GM21447 (cell line): ENCODE measurements around the gene KRTAP15-1.

Experiments
- ATAC-seq: cut with Tn5 transposase; IDR thresholded peaks from one replicate; pipeline ENCODE4 v1.9.1; 2021; ENCODE audit not compliant: unreplicated experiment

Gene KRTAP15-1

GRCh38 chr21:30439975-30440374, at the start of gene KRTAP15-1:
Gene KRTAP15-1 (plus strand): TSS chr21:30440275. CDS start chr21:30440328, 53 bp downstream.
- no peak for ATAC-seq

DNA sequence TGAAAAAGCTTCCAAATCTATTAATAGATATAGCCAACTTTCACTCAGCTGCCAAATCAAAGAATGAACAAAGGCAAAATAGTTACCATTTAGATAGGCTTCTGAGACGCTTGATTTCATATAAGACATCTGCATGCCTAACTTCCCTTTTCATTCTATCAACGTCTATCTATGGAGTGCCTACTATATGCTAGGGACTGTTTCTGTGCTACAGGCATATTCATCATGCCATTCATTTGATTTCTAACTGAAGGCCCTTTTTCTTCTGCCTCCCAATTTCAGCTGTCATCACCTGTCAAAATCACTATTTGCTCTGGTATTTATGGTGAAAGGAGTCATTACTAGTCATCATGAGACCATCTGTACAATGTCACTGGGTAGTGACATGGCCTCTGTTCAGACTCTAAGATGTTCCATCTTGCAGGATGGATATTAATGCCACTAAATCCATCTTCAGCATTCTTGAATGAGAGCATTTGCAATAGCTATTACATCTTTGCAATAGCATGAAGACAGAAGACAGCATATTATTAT, 48.5 kb upstream of the KRTAP15-1 start:
- no peak for ATAC-seq

- ATAC-seq: no peak
Observed at GRCh38 chr21:30395731-30396130, 44.3 kb upstream of the KRTAP15-1 start, which contains the start of gene KRTAP13-1. Gene KRTAP13-1 (plus strand): TSS chr21:30396031. CDS start chr21:30396087, 56 bp downstream.

GRCh38 chr21:30408782-30409494, 31.1 kb upstream of the KRTAP15-1 start:
- ATAC-seq: no peak

GRCh38 chr21:30415993-30416392, 24.1 kb upstream of the KRTAP15-1 start:
- ATAC-seq: no peak

DNA sequence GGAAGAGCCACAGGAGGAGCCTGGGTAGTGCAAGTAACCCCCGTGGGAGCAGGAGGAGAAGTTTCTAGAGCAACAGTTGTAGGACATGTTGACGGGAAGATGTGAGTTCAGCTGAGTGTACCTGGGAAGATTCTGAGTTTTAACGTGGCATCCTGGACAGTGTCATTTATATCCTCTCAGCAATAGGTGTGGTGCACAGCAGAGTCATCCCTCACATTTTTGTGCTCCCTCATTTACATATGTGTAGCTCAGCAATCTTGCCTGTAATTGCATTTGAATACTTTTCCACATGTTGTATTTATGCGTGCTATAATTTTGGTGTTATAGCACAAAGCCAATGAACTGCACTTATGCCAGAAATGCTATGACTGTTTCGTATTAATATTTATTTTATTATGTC, 14.2 kb upstream of the KRTAP15-1 start, which contains the start of gene KRTAP13-3:
Gene KRTAP13-3, minus strand, starts transcription at position 101 of the 400 bp plus-strand sequence. Its CDS starts 14 bp downstream, at position 87.
- ATAC-seq: no peak

DNA sequence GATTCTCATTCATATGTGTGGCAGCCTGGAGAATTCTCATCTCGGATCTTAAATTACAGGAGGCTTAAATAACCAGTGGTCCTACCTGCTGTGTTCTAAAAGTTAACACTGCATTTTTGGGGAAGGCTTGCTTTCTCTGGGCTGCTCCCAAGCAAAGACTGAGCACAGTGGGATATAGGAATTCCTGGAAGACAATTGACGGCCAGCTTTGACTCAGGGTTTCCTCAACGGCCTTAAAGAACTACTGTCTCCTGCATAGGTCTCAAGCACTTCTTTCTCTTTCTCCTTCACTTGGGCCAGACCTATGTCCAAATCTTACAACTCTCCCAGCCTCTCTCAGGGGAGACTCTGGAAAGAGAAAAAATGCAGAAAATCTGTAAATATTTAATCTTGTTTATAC, 13.3 kb upstream of the KRTAP15-1 start:
- ATAC-seq: no peak

DNA sequence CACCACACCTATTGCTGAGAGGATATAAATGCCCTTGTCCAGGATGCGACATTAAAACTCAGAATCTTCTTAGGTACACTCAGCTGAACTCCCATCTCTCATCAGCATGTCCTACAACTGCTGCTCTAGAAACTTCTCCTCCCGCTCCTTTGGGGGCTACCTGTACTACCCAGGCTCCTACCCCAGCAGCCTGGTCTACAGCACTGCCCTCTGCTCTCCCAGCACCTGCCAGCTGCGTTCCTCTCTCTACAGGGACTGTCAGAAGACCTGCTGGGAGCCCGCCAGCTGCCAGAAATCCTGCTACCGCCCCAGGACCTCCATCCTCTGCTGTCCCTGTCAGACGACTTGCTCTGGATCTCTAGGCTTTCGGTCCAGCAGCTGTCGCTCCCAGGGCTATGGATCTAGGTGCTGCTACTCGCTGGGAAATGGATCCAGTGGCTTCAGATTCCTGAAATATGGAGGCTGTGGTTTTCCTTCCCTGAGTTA, 9.9 kb upstream of the KRTAP15-1 start, which contains the start of gene KRTAP13-4:
Gene KRTAP13-4, plus strand, starts transcription at position 51 of the 486 bp plus-strand sequence. Its CDS starts 56 bp downstream, at position 107.
- no peak for ATAC-seq

DNA sequence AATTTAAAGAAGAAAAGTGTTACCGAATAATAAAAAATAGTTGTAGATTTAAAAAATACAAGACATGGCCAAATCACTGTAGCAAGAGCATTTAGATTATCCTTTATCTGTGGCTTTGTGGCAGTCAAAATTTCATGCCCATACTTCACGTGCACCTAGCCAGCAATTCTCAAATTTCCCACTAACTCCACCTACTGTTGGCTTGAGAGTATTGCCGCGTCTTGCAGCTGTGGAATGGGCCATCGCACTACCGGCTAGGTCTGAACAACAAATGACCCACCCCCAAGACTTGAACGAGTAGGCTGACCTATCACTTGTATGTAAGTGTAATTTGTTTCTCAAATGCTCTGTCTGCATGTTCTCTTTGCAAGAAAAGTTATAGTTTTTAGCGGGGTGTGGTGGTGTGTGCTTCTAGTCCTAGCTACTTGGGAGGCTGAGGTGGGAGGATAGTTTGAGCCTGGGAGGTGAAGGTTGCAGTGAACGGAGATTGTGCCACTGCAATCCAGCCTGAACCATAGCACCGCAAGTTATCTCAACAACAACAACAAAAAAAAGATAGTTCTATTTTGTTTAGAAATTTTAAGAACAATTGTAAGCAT, 5.9 kb upstream of the KRTAP15-1 start:
- ATAC-seq: no peak

GRCh38 chr21:30437010-30437565, 3.0 kb upstream of the KRTAP15-1 start:
- no peak for ATAC-seq

DNA sequence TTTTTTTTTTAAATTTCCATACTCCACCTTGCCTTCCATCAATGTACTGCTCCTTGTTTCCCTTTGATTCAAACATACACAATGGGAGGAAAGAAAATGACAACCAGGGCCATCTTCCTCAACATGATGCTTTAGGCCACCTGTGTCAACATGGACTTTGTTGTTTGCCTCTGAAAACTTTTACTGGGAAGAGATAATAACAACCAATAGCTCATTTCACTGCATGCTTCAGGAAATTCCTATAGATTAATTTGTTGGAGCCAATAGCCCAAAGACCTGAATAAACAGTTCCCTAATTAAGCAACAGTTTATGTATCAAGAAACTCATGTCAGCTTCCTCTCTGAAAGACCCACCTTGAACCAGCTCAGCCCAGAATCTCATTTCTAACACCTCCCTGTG, 3.2 kb downstream of the KRTAP15-1 start:
- ATAC-seq: no peak

GRCh38 chr21:30444204-30444603, 4.1 kb downstream of the KRTAP15-1 start:
- ATAC-seq: no peak

- ATAC-seq: no peak
Observed at GRCh38 chr21:30447056-30447455, 7.0 kb downstream of the KRTAP15-1 start.

GRCh38 chr21:30448514-30448913, 8.4 kb downstream of the KRTAP15-1 start:
- ATAC-seq: no peak

DNA sequence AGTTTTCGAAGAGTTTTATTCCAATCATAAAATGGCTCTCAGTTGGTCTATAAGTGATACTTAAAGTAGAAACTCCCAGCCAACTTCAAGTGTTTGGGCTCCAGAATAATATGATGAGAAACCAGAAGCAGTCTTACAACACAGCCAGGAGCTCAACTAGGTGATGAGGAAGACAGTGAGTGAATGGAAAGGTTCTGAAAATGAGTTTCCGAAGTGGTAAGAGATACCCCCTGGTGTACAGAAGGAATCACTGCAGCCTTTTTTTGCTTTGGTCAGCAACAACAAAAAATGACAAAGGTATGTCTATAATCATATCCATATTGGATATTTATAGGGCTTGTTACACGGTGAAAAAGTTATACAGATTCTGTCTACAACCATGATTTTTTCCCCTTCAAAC, 23.6 kb downstream of the KRTAP15-1 start:
- no peak for ATAC-seq

DNA sequence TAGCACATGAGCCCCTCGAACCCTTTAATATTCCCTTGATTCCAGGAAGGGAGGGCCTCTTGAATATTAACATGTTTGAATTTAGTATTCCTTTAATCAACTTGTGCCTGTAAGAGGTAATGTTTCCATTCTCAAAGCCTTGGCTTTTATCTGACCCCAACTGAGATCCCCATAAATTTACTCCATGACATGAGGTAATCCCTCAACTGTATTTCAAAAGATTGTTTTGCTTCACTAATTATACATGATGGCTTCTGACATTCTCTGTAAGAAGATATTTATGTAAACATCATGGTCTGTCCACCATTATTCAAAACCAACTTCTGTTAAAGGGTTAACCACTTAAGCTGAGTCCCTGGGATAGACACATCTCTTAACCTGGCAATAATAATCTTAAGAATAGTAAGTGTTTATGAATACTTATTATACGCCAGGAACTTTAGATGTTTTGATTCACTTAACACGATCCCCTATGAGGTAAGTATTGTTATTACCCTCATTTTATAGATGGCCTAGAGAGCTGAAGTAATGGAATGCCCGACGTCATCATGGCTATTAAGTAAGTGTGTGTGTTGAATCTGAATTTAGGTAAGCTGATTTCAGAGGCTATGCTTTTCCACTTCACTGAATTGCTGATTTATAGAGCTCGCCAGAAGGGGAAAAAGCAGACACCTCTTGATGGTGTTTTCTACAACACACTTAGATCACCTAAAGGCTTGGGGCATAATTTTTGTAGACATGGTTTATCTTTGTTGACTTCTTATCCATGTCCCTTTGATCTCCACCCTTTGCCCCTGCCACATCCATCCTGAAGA, 29.0 kb downstream of the KRTAP15-1 start:
- no peak for ATAC-seq

DNA sequence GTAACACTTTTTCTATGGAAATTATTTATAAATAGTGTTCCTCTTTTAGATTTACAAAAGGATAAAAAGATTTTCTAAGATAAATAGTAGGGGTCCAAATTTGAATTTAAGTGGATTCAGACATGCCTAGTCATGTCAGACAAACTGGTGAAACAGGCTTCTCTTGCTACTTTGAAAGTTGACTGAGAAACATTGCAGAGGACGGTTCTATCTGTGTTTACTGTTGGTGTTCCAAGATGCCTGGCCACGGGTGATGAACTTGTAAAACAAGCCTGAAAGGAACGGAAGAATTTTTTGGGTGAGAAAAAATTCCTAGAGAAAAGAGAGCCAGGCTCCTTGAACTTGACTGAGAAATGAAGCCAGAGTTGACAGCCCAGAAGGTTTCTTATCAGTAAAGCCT, 37.9 kb downstream of the KRTAP15-1 start:
- no peak for ATAC-seq

DNA sequence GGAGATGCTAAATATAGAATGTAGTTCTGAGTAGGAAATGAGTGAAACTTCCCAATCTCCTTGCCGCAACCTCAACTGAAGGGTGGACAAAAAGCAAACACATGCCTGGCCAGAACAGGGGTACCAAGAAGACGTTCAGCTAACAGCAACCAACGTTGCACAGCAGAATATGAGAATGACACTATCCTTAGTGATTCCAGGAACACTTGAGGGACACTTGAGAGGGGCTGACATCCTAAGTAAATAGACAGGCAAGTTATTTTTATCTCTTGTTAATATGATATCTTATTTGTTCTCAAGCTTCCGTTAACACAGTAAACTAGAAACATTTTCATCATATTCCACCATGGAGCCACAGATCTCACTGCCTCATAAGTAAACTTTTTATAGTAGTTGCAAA, 39.2 kb downstream of the KRTAP15-1 start:
- ATAC-seq: no peak

DNA sequence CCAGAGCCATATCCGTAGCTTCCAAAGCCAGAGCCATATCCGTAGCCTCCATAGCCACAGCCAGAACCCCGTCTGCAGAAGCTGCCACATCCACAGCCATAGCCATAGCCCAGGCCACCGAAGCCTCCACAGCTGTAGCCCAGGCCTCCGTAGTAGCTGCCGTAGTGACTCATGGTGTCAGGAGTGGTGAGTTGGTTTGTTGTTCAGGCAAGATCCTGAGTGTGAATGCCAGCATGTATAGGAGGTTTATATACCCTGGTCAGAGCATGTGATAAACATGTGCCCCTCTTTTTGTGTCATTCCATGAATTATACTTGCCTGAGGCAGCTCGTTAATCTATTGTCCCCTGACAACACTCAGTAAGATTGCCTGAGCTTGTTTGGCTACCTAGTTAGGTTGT, 40.1 kb downstream of the KRTAP15-1 start, which contains the start of gene KRTAP19-1:
Gene KRTAP19-1, minus strand, starts transcription at position 223 of the 400 bp plus-strand sequence. Its CDS starts 50 bp downstream, at position 173.
- ATAC-seq: no peak

DNA sequence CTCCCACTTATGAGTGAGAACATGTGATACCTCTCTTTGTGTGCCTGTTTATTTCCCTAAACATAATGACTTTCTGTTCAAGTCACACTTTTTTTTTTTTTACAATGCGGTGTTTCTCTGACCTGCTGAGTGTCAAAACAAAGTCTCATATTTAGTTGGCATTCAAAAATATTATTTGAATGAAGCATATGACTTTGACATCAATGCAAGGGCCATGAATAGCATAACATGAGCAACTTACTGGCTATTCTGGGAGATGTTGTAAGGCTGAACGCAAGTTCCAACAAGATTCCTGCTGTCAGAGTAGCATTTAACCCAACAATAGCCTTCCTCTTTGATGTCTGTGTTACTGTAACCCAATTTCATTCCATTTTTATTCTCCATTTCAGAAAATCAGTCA, 42.1 kb downstream of the KRTAP15-1 start:
- no peak for ATAC-seq

GRCh38 chr21:30486180-30486579, 46.1 kb downstream of the KRTAP15-1 start:
- ATAC-seq: no peak
